Measurements from ENCODE around the gene STX7.

The STX7 gene

DNA sequence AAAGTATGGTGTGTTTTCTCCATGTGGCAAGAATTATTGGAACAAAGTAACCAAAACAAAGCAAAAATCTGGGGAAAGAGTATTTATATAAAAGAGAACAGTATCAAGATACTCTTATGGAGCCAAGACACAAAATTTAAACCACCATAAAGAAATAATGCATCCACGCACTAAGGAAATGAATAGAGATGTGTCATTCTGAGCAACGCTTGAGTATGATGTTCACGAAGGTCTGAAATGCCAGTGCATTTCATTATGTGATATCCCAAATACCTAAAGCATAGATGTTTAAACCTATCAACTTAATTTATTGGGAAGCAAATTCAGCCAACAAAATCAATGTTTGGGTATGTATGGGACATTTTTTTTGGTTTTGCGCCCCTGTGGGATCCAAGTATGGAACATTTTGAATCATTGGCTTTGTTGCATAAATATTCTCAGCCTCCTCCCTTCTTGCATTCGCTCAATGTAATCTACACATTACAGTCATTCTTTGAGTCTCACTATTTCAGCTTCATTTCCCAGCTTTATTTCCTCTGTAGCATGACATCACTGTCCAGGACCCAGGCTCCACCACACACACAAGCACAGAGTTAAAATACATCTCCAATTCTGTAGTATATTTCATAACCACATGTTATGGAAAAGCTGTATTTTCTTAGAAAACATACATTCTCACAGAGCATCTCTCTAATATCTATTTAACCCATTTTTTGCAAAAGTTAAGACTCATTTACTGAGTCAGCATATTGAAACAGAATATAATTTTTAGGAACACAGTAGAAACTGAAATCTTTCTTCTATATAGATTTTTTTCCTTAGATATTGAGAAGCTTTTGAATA lies 100.0 kb downstream of the STX7 start:
- DNase-seq (ENCODE audit: low spot score): peak; percentile 27

DNA sequence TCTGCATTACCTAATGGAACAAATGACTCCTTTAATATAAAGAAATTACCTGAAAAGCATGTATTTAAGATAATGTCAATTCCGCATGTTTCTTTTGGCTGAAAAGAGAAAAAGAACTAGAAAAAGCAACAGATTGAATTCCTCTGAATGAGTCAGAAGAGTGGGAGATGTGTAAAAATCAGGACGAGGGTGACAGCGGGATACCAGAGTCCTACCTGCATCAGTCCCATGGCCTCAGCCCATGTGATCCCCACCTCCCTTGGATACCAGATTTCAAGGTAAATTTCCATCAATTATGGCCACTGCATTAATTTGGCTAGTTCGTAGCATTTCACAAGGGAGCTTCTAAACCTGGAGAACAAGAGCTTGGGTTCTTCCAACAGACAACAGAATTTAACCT lies 101.6 kb downstream of the STX7 start:
- DNase-seq (ENCODE audit: low spot score): no peak

DNA sequence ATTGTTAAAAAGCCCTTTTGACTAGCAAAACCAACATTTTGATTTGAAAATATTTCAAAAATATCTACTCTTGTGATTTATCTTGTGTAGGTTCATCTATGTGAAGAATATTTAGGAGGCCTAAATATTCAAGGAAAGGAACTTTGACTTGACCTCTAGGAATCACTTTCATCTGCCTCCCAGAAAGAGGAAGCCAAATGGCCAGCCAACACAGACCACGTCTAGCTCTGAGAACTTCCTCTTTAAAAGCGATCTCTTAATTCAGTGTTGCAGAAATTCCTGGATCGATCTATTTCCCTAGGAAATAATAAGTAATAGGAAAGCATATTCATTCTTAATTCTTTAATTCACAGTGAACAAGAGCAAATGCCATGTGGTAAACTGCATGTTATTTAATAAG lies 102.1 kb downstream of the STX7 start:
- no peak for DNase-seq (ENCODE audit: low spot score)

DNA sequence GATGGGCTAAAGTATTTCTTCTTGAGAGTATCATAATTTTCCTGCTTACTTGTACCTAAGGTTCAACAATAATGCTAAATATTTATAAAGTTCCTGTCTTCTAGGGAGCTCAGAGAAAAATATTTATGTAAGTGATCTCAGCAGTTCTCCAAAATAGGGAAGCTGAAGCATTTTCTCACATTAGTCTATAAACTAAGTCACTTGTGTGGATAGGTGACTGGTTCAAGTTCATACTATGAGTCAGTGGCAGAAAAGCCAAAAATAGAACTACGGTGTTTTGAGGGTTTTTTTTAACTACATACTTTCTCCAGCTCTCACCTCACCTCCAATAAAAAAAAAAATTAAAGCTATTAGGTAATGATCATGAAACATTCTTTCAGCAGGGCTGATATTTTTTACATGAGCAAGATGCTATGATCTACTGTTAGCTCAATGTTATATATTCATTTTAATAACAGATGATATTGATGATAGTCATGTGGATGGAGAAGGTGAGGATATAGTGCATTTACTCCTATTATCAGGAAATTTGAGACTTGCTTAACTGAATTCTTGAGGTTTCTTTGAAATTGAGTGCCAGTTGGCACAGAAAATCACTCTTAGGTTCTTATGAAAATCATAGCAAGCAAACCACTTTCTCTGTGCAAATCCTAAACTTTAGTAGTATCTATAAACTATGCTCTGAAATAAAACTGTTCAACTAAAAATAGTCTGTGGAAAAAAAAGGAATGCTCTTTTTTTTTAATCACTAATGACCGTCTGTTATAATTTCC lies 107.6 kb downstream of the STX7 start:
- DNase-seq (ENCODE audit: low spot score): no peak

DNA sequence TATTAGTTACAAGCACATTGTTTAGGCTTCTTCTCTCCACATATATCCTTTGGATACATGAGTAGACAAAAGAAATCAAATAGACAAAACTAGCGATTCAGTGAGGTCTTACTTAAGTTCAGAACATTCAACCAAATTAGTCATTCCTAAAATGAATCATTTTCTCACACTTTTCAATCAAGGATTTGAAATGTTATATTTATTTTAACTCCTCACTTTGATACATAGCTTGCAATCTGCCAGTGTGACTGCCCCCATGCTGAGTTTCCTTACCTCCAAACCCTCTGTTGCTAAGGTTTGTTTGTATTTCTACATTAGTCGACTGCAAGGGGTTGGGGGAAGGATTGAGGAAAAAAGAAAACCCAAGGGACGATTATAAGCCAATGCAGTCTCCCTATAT lies 108.2 kb downstream of the STX7 start:
- no peak for DNase-seq (ENCODE audit: low spot score)

DNA sequence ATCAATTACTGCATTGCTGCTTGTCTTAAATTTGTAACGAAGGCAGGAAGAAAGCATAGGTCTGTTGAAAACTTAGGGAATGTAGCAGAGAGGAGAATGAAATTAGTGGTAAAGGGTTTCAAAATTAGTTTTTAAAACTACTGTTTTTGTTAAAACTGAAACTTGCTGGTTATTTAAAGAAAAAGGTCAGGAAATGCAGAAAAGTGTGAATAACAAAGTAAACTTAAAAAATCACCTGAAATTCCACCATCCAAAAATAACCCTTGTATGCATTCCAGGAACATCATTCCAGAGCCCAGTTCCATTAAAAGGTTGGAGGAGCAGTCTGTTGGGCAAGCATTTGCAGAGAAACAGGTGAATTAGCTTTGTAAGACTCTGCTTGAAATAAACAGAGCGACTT lies 108.6 kb downstream of the STX7 start:
- no peak for DNase-seq (ENCODE audit: low spot score)

DNA sequence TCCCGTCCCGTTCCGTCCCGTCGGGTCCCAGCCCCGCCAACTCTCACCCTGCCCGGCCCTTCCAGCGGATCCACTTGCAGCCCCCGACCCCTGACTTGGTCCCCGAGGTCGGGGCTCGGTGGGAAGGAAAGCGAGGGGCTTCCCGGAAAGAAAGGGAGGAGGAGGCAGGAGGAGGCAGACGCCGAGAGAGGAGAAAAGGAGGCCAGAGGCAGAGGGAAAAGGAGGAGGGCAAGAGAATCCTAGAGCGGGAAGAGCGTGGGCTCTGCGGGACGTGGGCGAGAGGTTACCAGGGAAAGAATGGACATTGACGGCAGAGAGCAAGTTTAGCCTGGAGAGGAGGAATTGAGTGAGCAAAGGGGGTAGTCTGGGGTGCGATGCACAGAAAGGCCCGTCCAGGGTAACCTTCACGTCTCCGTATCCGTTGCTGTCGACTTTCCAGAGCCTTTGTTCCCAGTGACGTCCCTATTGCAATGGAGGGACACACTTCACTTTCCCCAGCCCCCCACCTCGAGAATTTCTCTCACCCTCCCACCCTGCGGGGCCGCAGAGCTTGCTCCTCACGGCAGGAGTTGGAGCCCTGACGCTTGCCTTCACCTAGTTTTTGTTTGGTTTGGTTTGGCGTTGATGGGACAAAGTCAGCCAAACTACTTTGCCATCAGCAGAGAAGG lies 111.2 kb downstream of the STX7 start:
- no peak for DNase-seq (ENCODE audit: low spot score)

DNA sequence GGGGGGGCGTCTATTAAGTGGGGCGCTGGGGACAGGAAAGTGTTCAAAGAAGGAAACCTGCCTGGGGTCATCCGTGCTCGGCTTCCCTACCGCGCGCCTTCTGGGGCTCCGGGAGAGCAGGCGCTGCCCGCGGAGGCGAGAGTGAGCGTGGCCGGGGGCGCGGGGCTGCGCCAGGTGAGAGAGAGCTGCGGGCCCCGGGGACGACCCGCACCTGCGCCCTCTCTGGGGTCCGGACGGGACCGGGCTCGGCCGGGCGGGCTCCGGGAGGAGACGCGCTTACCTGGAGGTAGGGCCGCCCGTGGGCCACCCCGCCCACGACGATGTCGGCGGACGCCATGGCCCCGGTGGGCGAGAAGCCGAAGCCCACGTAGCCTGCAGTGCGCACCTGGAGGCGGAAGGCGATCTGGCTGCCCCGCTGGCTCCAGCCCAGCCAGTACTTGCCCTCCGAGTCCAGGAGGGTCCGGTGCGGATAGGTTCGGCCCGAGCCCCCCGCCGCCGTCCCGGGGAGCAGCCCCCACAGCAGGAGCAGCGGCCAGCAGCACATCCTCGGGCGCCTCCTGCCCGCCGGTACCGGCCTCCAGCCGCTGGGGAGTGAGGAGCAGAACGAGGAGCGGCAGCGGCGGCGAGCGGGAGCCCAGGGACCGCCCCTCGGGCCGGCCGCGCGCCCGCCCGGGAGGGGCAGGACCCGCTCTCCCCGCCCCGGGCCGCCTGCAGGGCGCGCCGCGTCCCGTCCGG lies 111.9 kb downstream of the STX7 start, which contains the start of gene MOXD1:
TSS of gene MOXD1 (minus strand) at position 593 of the 735 bp plus-strand sequence. CDS start at position 544, 49 bp downstream.
- peak; percentile 83 for DNase-seq (ENCODE audit: low spot score)

DNA sequence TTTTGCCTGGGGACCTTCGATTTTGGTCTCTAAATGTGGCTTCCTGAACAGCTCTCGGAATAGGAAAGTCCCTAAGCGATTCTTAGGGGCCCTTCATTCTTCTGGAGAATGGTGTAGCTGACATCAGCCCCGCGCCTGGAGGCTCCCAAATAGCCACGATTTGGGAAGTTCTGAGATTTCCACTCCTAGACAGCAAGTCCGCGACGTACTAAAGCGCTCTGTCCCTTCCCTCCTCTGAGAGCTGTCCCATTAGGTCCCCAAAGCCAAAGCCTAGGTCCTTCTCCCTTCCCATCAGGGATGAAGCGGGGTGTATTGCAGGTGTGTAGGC lies 112.4 kb downstream of the STX7 start:
- DNase-seq (ENCODE audit: low spot score): no peak

DNA sequence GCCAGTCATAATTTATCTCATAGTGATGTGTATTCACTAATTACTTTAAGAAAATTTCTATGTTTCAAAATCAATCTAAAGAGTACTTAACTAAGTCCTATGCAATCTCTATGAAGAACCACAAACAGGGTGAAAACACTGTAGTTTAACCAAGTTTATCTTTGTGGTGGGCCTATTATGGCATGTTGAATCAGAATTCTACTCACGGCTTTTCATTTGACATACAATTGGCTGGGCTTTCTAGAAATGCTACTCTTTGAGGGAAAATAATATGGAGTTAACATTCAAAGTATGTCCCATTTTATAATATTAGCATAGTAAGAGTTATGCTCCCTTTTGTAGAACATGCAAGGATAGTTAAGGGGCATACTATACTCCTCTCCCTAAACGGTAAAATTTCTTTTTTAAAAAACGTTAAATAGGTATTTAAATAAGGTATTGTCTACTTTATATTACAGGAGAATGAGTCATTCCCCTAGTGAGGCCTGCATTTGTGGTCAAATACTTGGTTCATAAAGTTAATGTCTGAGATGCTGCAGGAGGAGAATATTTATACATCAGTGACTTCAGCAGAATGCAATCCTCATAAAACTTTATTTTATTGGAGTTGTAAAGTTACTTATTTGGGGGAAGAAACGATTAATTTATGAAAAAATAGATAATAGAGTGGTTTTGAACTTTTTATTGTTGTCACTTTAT lies 113.4 kb downstream of the STX7 start:
- DNase-seq (ENCODE audit: low spot score): peak; percentile 21

Data from AG08395 (cell line).